SK-N-SH treated with all-trans-retinoic acid at 6 μM for 48 hours (cell line): ENCODE data around the gene MCM9.

ENCODE experiments used
- ARNTL ChIP-seq: fragments of 450-650 bp; formaldehyde crosslinking; IDR thresholded peaks from 2 replicates; pipeline ENCODE4 v1.5.0; 2020; ENCODE audit warnings: low read depth, mild to moderate bottlenecking, moderate library complexity, borderline replicate concordance
- CSDC2 ChIP-seq: fragments of 250-450 bp; sonication (Bioruptor Pico); IDR thresholded peaks from 2 replicates; pipeline ENCODE4 v1.5.0; 2020; ENCODE audit warnings: mild to moderate bottlenecking, moderate library complexity
- POU6F1 ChIP-seq: fragments of 250-450 bp; sonication (Bioruptor Pico); IDR thresholded peaks from 2 replicates; pipeline ENCODE4 v1.8.0; 2021; ENCODE audit warnings: low read depth, mild to moderate bottlenecking, moderate library complexity, borderline replicate concordance
- PPARA ChIP-seq: fragments of 250-450 bp; sonication (Bioruptor Pico); IDR thresholded peaks from 2 replicates; pipeline ENCODE4 v1.5.0; 2020; ENCODE audit warnings: mild to moderate bottlenecking, borderline replicate concordance
- RARB ChIP-seq: fragments of 250-450 bp; sonication (Bioruptor Pico); IDR thresholded peaks from 2 replicates; pipeline ENCODE4 v1.8.0; 2021; ENCODE audit warnings: mild to moderate bottlenecking, moderate library complexity
- SNAI2 ChIP-seq: fragments of 250-450 bp; sonication (Bioruptor Pico); IDR thresholded peaks from 2 replicates; pipeline ENCODE4 v1.5.0; 2020; ENCODE audit warnings: mild to moderate bottlenecking, moderate library complexity
- TOX ChIP-seq: fragments of 250-450 bp; sonication (Bioruptor Pico); IDR thresholded peaks from 2 replicates; pipeline ENCODE4 v1.8.0; 2021; ENCODE audit warnings: mild to moderate bottlenecking, moderate library complexity, borderline replicate concordance
- ZC3H10 ChIP-seq: fragments of 250-450 bp; sonication (Bioruptor Pico); IDR thresholded peaks from 2 replicates; pipeline ENCODE4 v1.5.1; 2021; ENCODE audit warnings: mild to moderate bottlenecking, moderate library complexity
- ZNF565 ChIP-seq: fragments of 450-650 bp; formaldehyde crosslinking; conservative IDR thresholded peaks from 2 replicates; pipeline ENCODE4 v1.5.0; 2020; ENCODE audit warnings: low read depth, mild to moderate bottlenecking, moderate library complexity
- ZNF70 ChIP-seq: fragments of 450-650 bp; formaldehyde crosslinking; IDR thresholded peaks from 2 replicates; pipeline ENCODE4 v1.5.0; 2020; ENCODE audit warnings: mild to moderate bottlenecking, moderate library complexity
- ZNF8 ChIP-seq: fragments of 450-650 bp; formaldehyde crosslinking; IDR thresholded peaks from 2 replicates; pipeline ENCODE4 v1.5.0; 2020; ENCODE audit warnings: mild to moderate bottlenecking, moderate library complexity
- TF ChIP-seq, protein P1 (sequence below): fragments of 250-450 bp; sonication (Bioruptor Pico); IDR thresholded peaks from 2 replicates; pipeline ENCODE4 v1.8.0; 2020; ENCODE audit warnings: mild to moderate bottlenecking, moderate library complexity, borderline replicate concordance

- TF ChIP-seq ZNF8 (CRISPR knock-in tag) (no peak), CSDC2 (no peak), POU6F1 (CRISPR knock-in tag) (no peak), TOX (no peak), RARB (CRISPR knock-in tag) (no peak), SNAI2 (CRISPR knock-in tag) (no peak), ZC3H10 (CRISPR knock-in tag) (no peak), ZNF70 (CRISPR knock-in tag) (no peak), PPARA (CRISPR knock-in tag) (no peak), ARNTL (no peak), ZNF565 (CRISPR knock-in tag) (no peak)
- TF ChIP-seq, protein P1, sequence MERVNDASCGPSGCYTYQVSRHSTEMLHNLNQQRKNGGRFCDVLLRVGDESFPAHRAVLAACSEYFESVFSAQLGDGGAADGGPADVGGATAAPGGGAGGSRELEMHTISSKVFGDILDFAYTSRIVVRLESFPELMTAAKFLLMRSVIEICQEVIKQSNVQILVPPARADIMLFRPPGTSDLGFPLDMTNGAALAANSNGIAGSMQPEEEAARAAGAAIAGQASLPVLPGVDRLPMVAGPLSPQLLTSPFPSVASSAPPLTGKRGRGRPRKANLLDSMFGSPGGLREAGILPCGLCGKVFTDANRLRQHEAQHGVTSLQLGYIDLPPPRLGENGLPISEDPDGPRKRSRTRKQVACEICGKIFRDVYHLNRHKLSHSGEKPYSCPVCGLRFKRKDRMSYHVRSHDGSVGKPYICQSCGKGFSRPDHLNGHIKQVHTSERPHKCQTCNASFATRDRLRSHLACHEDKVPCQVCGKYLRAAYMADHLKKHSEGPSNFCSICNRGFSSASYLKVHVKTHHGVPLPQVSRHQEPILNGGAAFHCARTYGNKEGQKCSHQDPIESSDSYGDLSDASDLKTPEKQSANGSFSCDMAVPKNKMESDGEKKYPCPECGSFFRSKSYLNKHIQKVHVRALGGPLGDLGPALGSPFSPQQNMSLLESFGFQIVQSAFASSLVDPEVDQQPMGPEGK, result no peak
These were observed 13.9 kb downstream of the MCM9 start for GRCh38 chr6:118921084-118921483.
